ENCODE measurements around the gene MCMBP.

Gene MCMBP

DNA sequence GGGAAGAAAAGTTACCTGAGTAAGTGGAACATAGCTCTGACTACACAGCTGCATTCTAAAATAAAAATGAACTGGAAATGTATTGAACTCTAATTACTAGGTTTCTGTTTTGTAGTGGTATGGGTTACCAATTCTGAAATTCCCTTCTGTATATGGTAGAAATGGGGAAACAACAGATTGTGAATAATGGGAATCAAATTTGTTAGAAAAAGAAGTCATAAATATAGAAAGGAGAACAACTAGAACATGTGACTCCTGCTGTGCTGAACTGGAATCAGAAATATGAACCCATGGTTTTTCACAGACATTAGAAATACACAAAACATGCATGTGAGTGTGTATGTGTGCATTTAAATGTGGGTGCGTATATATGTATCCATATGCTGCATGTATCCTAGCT, 27.0 kb downstream of the MCMBP start:
- H2BK5ac ChIP-seq (ENCODE audit: low read length), result no peak overlapping the region
- H3K27ac ChIP-seq (replicated peaks; ENCODE audit: low read length), result no peak overlapping the region
- H2BK120ac ChIP-seq (ENCODE audit: low read depth, low read length), result no peak overlapping the region
- no peaks in the 10 kb centered on the region for H3K27me3 ChIP-seq (ENCODE audit: control insufficient read depth in 3 of 3, insufficient read depth in 3 of 3, low read depth in 1 of 3, low read length in 3 of 3)
- peaks cover 41 to 96% of the 10 kb centered on the region in 2 donors for H3K36me3 ChIP-seq (replicated peaks in 1 of 2; ENCODE audit: control insufficient read depth in 2 of 2, insufficient read depth in 2 of 2, low read length in 2 of 2)
- no peak overlapping the region for H2BK12ac ChIP-seq (ENCODE audit: low read length)
- H4K91ac ChIP-seq (ENCODE audit: low read depth, low read length, poor library complexity), result no peak overlapping the region
- H3K18ac ChIP-seq (ENCODE audit: low read length), result no peak overlapping the region
- no peak overlapping the region for H4K8ac ChIP-seq (ENCODE audit: low read depth, low read length)
- H3K23ac ChIP-seq (ENCODE audit: low read depth, low read length, poor library complexity), result no peak overlapping the region
- H3K4me1 ChIP-seq (ENCODE audit: control insufficient read depth in 2 of 2, insufficient read depth in 1 of 2, low read depth in 1 of 2, low read length in 2 of 2), result no peaks in the 10 kb centered on the region
- H2BK15ac ChIP-seq (ENCODE audit: low read length), result no peak overlapping the region
- H2AK5ac ChIP-seq (ENCODE audit: low read depth, low read length), result no peak overlapping the region
- WGBS, 2 donors (ENCODE audit: extremely low coverage in 2 of 2, insufficient read length in 2 of 2, insufficient replicate concordance in 1 of 2), result no CpG with 5 or more reads among the region's 1 CpG
- H3K9me3 ChIP-seq (replicated peaks in 1 of 2; ENCODE audit: control insufficient read depth in 2 of 2, insufficient read depth in 1 of 2, low read depth in 1 of 2, low read length in 2 of 2), result no peaks in the 10 kb centered on the region
- H3K4me2 ChIP-seq (ENCODE audit: insufficient read depth, low read length, poor library complexity, severe bottlenecking), result no peak overlapping the region
- no peak overlapping the region for H3K14ac ChIP-seq (ENCODE audit: low read length)
- no peak for DNase-seq (ENCODE audit: low spot score)
- no peak overlapping the region for H3K4me3 ChIP-seq (ENCODE audit: low read length in 2 of 2)
- H3K9ac ChIP-seq (ENCODE audit: low read depth, low read length, poor library complexity), result no peak overlapping the region
- H2AFZ ChIP-seq (ENCODE audit: low read length), result no peak overlapping the region
- H3K4ac ChIP-seq (ENCODE audit: low read length), result no peak overlapping the region
- H3K79me1 ChIP-seq (ENCODE audit: low read depth, low read length), result no peaks in the 10 kb centered on the region

DNA sequence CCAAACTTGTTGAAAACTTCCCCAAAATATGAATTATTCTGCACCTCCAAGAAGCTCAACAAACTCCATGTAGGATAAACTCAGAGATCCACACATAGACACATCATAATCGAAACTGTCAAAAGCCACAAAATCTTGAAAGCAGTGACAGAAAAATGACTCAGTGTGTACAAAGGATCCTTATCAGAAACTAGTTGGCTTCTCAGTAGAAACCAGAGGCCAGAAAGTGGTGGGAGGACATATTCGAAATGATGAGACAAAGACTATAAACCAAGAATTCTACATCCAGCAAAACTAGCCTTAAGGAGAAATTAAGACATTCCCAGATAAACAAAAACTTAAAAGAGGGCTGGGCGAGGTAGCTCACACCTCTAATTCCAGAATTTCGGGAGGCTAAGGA, 38.5 kb downstream of the MCMBP start:
- no peak overlapping the region for H3K4ac ChIP-seq (ENCODE audit: low read length)
- no peak overlapping the region for H3K9ac ChIP-seq (ENCODE audit: low read depth, low read length, poor library complexity)
- no peak overlapping the region for H2AK5ac ChIP-seq (ENCODE audit: low read depth, low read length)
- H3K18ac ChIP-seq (ENCODE audit: low read length), result no peak overlapping the region
- no peaks in the 10 kb centered on the region for H3K27me3 ChIP-seq (ENCODE audit: control insufficient read depth in 3 of 3, insufficient read depth in 3 of 3, low read depth in 1 of 3, low read length in 3 of 3)
- H2BK15ac ChIP-seq (ENCODE audit: low read length), result no peak overlapping the region
- H3K9me3 ChIP-seq (replicated peaks in 1 of 2; ENCODE audit: control insufficient read depth in 2 of 2, insufficient read depth in 1 of 2, low read depth in 1 of 2, low read length in 2 of 2), result no peaks in the 10 kb centered on the region
- no peak overlapping the region for H4K91ac ChIP-seq (ENCODE audit: low read depth, low read length, poor library complexity)
- no peak overlapping the region for H4K8ac ChIP-seq (ENCODE audit: low read depth, low read length)
- no peak overlapping the region for H3K4me3 ChIP-seq (ENCODE audit: low read length in 2 of 2)
- no peak overlapping the region for H3K4me2 ChIP-seq (ENCODE audit: insufficient read depth, low read length, poor library complexity, severe bottlenecking)
- no peak for DNase-seq (ENCODE audit: low spot score)
- WGBS, 2 donors (ENCODE audit: extremely low coverage in 2 of 2, insufficient read length in 2 of 2, insufficient replicate concordance in 1 of 2), result no CpG with 5 or more reads among the region's 4 CpGs
- H3K27ac ChIP-seq (replicated peaks; ENCODE audit: low read length), result no peak overlapping the region
- no peak overlapping the region for H3K23ac ChIP-seq (ENCODE audit: low read depth, low read length, poor library complexity)
- no peaks in the 10 kb centered on the region for H3K79me1 ChIP-seq (ENCODE audit: low read depth, low read length)
- no peak overlapping the region for H2BK5ac ChIP-seq (ENCODE audit: low read length)
- peaks cover 31 to 100% of the 10 kb centered on the region in 2 donors for H3K36me3 ChIP-seq (replicated peaks in 1 of 2; ENCODE audit: control insufficient read depth in 2 of 2, insufficient read depth in 2 of 2, low read length in 2 of 2)
- no peak overlapping the region for H2BK120ac ChIP-seq (ENCODE audit: low read depth, low read length)
- H2BK12ac ChIP-seq (ENCODE audit: low read length), result no peak overlapping the region
- H3K4me1 ChIP-seq (ENCODE audit: control insufficient read depth in 2 of 2, insufficient read depth in 1 of 2, low read depth in 1 of 2, low read length in 2 of 2), result no peaks in the 10 kb centered on the region
- H3K14ac ChIP-seq (ENCODE audit: low read length), result no peak overlapping the region
- no peak overlapping the region for H2AFZ ChIP-seq (ENCODE audit: low read length)

DNA sequence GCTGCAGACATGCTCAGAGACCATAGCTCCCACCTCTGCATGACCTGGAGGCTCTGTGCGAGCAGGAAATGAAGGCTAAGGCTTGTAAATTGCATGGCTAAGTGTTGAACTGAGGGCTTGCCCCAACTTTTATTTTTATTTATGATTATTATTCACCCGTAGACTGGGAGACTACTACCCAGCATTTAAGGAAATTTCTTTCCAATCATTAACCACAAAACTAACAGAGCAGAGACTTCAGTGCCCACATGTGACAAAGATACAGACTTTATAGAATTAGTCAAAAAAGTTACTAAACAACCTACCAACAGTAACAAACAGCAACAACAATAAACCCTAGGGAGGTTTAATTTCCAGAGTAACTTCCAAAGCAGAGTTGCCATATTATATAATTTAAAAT, 39.7 kb downstream of the MCMBP start:
- no CpG with 5 or more reads among the region's 2 CpGs for WGBS, 2 donors (ENCODE audit: extremely low coverage in 2 of 2, insufficient read length in 2 of 2, insufficient replicate concordance in 1 of 2)
- no peaks in the 10 kb centered on the region for H3K27me3 ChIP-seq (ENCODE audit: control insufficient read depth in 3 of 3, insufficient read depth in 3 of 3, low read depth in 1 of 3, low read length in 3 of 3)
- H3K9me3 ChIP-seq (replicated peaks in 1 of 2; ENCODE audit: control insufficient read depth in 2 of 2, insufficient read depth in 1 of 2, low read depth in 1 of 2, low read length in 2 of 2), result no peaks in the 10 kb centered on the region
- no peak overlapping the region for H4K91ac ChIP-seq (ENCODE audit: low read depth, low read length, poor library complexity)
- H3K36me3 ChIP-seq (replicated peaks in 1 of 2; ENCODE audit: control insufficient read depth in 2 of 2, insufficient read depth in 2 of 2, low read length in 2 of 2), result peaks cover 28 to 100% of the 10 kb centered on the region in 2 donors
- H3K27ac ChIP-seq (replicated peaks; ENCODE audit: low read length), result no peak overlapping the region
- H3K4me1 ChIP-seq (ENCODE audit: control insufficient read depth in 2 of 2, insufficient read depth in 1 of 2, low read depth in 1 of 2, low read length in 2 of 2), result no peaks in the 10 kb centered on the region
- H4K8ac ChIP-seq (ENCODE audit: low read depth, low read length), result no peak overlapping the region
- no peak overlapping the region for H2BK120ac ChIP-seq (ENCODE audit: low read depth, low read length)
- no peak overlapping the region for H2BK5ac ChIP-seq (ENCODE audit: low read length)
- no peak overlapping the region for H2BK15ac ChIP-seq (ENCODE audit: low read length)
- no peak overlapping the region for H3K9ac ChIP-seq (ENCODE audit: low read depth, low read length, poor library complexity)
- H3K23ac ChIP-seq (ENCODE audit: low read depth, low read length, poor library complexity), result no peak overlapping the region
- H3K4me2 ChIP-seq (ENCODE audit: insufficient read depth, low read length, poor library complexity, severe bottlenecking), result no peak overlapping the region
- no peak overlapping the region for H3K18ac ChIP-seq (ENCODE audit: low read length)
- no peak overlapping the region for H3K14ac ChIP-seq (ENCODE audit: low read length)
- no peak overlapping the region for H2AFZ ChIP-seq (ENCODE audit: low read length)
- no peak overlapping the region for H3K4me3 ChIP-seq (ENCODE audit: low read length in 2 of 2)
- no peak for DNase-seq (ENCODE audit: low spot score)
- H2BK12ac ChIP-seq (ENCODE audit: low read length), result no peak overlapping the region
- no peaks in the 10 kb centered on the region for H3K79me1 ChIP-seq (ENCODE audit: low read depth, low read length)
- H2AK5ac ChIP-seq (ENCODE audit: low read depth, low read length), result no peak overlapping the region
- no peak overlapping the region for H3K4ac ChIP-seq (ENCODE audit: low read length)

DNA sequence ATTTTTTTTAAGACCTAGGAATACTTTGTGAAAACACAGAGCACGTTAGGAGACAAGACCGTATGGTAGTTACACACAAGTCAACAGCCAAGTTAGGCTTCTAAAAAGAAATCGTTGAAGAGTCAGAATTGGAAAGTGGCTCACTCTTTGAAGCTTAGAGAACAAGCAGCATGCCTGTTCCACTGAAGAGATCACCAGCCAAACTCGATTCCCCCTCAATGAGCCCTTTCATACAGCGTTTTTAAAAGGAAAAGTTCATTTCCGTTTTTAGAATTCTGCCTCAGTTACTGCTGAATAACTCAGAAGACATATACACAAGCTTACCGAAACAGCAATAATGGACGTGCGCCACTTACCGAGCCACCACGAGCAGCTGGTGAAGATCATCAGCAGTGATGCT, 41.0 kb downstream of the MCMBP start:
- H3K14ac ChIP-seq (ENCODE audit: low read length), result no peak overlapping the region
- no peak overlapping the region for H2BK120ac ChIP-seq (ENCODE audit: low read depth, low read length)
- no peaks in the 10 kb centered on the region for H3K79me1 ChIP-seq (ENCODE audit: low read depth, low read length)
- H3K4me3 ChIP-seq (ENCODE audit: low read length in 2 of 2), result no peak overlapping the region
- H3K18ac ChIP-seq (ENCODE audit: low read length), result no peak overlapping the region
- H3K9ac ChIP-seq (ENCODE audit: low read depth, low read length, poor library complexity), result no peak overlapping the region
- H2AFZ ChIP-seq (ENCODE audit: low read length), result no peak overlapping the region
- H3K4me2 ChIP-seq (ENCODE audit: insufficient read depth, low read length, poor library complexity, severe bottlenecking), result no peak overlapping the region
- no peak overlapping the region for H2BK5ac ChIP-seq (ENCODE audit: low read length)
- no peaks in the 10 kb centered on the region for H3K4me1 ChIP-seq (ENCODE audit: control insufficient read depth in 2 of 2, insufficient read depth in 1 of 2, low read depth in 1 of 2, low read length in 2 of 2)
- no peak overlapping the region for H3K4ac ChIP-seq (ENCODE audit: low read length)
- H4K91ac ChIP-seq (ENCODE audit: low read depth, low read length, poor library complexity), result no peak overlapping the region
- no peak overlapping the region for H3K27ac ChIP-seq (replicated peaks; ENCODE audit: low read length)
- peaks cover 26 to 100% of the 10 kb centered on the region in 2 donors for H3K36me3 ChIP-seq (replicated peaks in 1 of 2; ENCODE audit: control insufficient read depth in 2 of 2, insufficient read depth in 2 of 2, low read length in 2 of 2)
- DNase-seq (ENCODE audit: low spot score), result no peak
- no CpG with 5 or more reads among the region's 11 CpGs for WGBS, 2 donors (ENCODE audit: extremely low coverage in 2 of 2, insufficient read length in 2 of 2, insufficient replicate concordance in 1 of 2)
- no peak overlapping the region for H2BK12ac ChIP-seq (ENCODE audit: low read length)
- no peak overlapping the region for H3K23ac ChIP-seq (ENCODE audit: low read depth, low read length, poor library complexity)
- no peak overlapping the region for H4K8ac ChIP-seq (ENCODE audit: low read depth, low read length)
- H2BK15ac ChIP-seq (ENCODE audit: low read length), result no peak overlapping the region
- no peak overlapping the region for H2AK5ac ChIP-seq (ENCODE audit: low read depth, low read length)
- no peaks in the 10 kb centered on the region for H3K9me3 ChIP-seq (replicated peaks in 1 of 2; ENCODE audit: control insufficient read depth in 2 of 2, insufficient read depth in 1 of 2, low read depth in 1 of 2, low read length in 2 of 2)
- H3K27me3 ChIP-seq (ENCODE audit: control insufficient read depth in 3 of 3, insufficient read depth in 3 of 3, low read depth in 1 of 3, low read length in 3 of 3), result no peaks in the 10 kb centered on the region

All from neuronal stem cell (in vitro differentiated cells).